ENCODE measurements around the gene PGLYRP2.

The PGLYRP2 gene

DNA sequence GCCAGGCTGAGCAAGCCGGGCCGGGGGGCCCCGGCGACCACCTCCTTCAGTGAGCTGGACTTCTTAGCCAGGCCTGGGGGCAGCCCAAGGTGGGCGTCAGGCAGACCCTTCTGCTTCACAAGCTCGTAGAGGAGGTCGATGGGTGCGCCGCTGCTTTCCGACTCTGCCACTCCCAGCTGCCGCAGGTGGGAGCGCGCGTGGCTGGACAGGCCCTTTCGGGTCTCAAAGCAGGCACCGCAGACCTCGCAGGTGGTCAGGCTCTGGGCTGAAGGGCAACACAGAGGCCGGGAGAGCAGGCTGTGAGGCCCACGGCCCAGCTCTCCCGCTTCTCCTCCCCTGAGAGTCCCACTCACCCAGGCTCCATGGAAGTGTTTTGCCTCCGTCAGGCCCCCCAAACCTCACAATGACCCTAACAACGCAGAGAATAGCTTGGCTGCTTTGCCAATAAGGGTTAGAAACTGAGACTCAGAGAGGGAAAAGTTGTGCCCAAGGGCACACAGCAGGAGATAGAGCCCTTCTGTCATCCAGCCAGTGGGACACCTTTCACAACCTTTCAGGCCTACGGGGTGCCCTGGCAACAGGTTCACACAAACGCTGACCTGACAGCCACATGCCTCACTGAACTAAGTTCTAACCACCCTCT lies 49.4 kb downstream of the PGLYRP2 start (continued):
- TF ChIP-seq, protein P1, sequence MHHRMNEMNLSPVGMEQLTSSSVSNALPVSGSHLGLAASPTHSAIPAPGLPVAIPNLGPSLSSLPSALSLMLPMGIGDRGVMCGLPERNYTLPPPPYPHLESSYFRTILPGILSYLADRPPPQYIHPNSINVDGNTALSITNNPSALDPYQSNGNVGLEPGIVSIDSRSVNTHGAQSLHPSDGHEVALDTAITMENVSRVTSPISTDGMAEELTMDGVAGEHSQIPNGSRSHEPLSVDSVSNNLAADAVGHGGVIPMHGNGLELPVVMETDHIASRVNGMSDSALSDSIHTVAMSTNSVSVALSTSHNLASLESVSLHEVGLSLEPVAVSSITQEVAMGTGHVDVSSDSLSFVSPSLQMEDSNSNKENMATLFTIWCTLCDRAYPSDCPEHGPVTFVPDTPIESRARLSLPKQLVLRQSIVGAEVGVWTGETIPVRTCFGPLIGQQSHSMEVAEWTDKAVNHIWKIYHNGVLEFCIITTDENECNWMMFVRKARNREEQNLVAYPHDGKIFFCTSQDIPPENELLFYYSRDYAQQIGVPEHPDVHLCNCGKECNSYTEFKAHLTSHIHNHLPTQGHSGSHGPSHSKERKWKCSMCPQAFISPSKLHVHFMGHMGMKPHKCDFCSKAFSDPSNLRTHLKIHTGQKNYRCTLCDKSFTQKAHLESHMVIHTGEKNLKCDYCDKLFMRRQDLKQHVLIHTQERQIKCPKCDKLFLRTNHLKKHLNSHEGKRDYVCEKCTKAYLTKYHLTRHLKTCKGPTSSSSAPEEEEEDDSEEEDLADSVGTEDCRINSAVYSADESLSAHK (tag by site-specific recombination; IDR thresholded peaks at IDR 0.05), result no peak
- TF ChIP-seq ZBTB10 (tag by site-specific recombination; IDR thresholded peaks at IDR 0.05), result no peak
- TF ChIP-seq ZNF677 (tag by site-specific recombination; IDR thresholded peaks at IDR 0.05), result no peak
- TF ChIP-seq ZBTB7A (tag by site-specific recombination; IDR thresholded peaks at IDR 0.05; ENCODE audit: low read depth), result no peak
- no peak for TF ChIP-seq CTCF (tag by site-specific recombination; IDR thresholded peaks at IDR 0.05)
- TF ChIP-seq KLF16 (tag by site-specific recombination; IDR thresholded peaks at IDR 0.05), result no peak
- TF ChIP-seq, protein P2, sequence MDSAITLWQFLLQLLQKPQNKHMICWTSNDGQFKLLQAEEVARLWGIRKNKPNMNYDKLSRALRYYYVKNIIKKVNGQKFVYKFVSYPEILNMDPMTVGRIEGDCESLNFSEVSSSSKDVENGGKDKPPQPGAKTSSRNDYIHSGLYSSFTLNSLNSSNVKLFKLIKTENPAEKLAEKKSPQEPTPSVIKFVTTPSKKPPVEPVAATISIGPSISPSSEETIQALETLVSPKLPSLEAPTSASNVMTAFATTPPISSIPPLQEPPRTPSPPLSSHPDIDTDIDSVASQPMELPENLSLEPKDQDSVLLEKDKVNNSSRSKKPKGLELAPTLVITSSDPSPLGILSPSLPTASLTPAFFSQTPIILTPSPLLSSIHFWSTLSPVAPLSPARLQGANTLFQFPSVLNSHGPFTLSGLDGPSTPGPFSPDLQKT (IDR thresholded peaks at IDR 0.05; ENCODE audit: borderline replicate concordance, low read depth, low read length), result no peak
- TF ChIP-seq ZNF837 (tag by site-specific recombination; IDR thresholded peaks at IDR 0.05), result no peak
- TF ChIP-seq PATZ1 (tag by site-specific recombination; IDR thresholded peaks at IDR 0.05), result no peak

- Histone ChIP-seq H3K9me3 (ENCODE audit: control insufficient read depth, insufficient read depth, low read depth, low read length) (no peaks in the 10 kb centered on the region), H3K36me3 (ENCODE audit: control insufficient read depth in 2 of 2, insufficient read depth in 1 of 2, low read length in 2 of 2) (peaks cover 0 to 62% of the 10 kb centered on the region in 2 experiments; a peak in 2 of 3 replicates), H3K27ac (ENCODE audit: extremely low read depth, low read depth, low read length) (no peak overlapping the region), H3K4me1 (ENCODE audit: control insufficient read depth, insufficient read depth, low read length) (peaks cover 7% of the 10 kb centered on the region), H3K4me3 (ENCODE audit: low read depth, low read length) (no peak overlapping the region)
- POLR2A ChIA-PET, result interaction anchor here (3.9 kb wide), 1 partner anchor 9 kb away, joined by 26 read pairs; the partner anchor contains the start of gene AKAP8L
- no peak for TF ChIP-seq HOXC10 (CRISPR knock-in tag; IDR thresholded peaks at IDR 0.05)
- TF ChIP-seq, protein P3, sequence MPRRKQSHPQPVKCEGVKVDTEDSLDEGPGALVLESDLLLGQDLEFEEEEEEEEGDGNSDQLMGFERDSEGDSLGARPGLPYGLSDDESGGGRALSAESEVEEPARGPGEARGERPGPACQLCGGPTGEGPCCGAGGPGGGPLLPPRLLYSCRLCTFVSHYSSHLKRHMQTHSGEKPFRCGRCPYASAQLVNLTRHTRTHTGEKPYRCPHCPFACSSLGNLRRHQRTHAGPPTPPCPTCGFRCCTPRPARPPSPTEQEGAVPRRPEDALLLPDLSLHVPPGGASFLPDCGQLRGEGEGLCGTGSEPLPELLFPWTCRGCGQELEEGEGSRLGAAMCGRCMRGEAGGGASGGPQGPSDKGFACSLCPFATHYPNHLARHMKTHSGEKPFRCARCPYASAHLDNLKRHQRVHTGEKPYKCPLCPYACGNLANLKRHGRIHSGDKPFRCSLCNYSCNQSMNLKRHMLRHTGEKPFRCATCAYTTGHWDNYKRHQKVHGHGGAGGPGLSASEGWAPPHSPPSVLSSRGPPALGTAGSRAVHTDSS (tag by site-specific recombination; IDR thresholded peaks at IDR 0.05), result no peak
- TF ChIP-seq ZNF140 (tag by site-specific recombination; IDR thresholded peaks at IDR 0.05), result no peak
- TF ChIP-seq TCF7L2 (IDR thresholded peaks at IDR 0.05; ENCODE audit: borderline replicate concordance, low read depth, low read length), result no peak
- no peak for TF ChIP-seq ZNF610 (tag by site-specific recombination; IDR thresholded peaks at IDR 0.05; ENCODE audit: borderline replicate concordance)
- no peak for TF ChIP-seq ZNF404 (tag by site-specific recombination; IDR thresholded peaks at IDR 0.05)
- TF ChIP-seq ZNF302 (tag by site-specific recombination; IDR thresholded peaks at IDR 0.05; ENCODE audit: low read depth), result no peak
- no peak for TF ChIP-seq SP7 (tag by site-specific recombination; IDR thresholded peaks at IDR 0.05)
- TF ChIP-seq KLF16 (tag by site-specific recombination; IDR thresholded peaks at IDR 0.05), result no peak
- TF ChIP-seq ZNF645 (tag by site-specific recombination; IDR thresholded peaks at IDR 0.05), result no peak
- TF ChIP-seq BCL6B (tag by site-specific recombination; IDR thresholded peaks at IDR 0.05), result no peak
- CTCF ChIA-PET, result interaction anchor here (0.9 to 1.4 kb wide), 2 partner anchors 10 to 52 kb away, joined by 4 to 5 read pairs; partner anchors contain the start of gene AKAP8L
Measured at GRCh38 chr19:15428956-15429824, 50.1 kb downstream of the PGLYRP2 start.
